H9 (cell line): ENCODE measurements around the gene NDE1. TPM values are rescaled to one million over a fixed set of nuclear protein-coding genes. Genes with fewer than 3 reads are reported as not detected.

Experiments used
- DNase-seq: peaks from one replicate; pipeline ENCODE4 v3.0.0-alpha.2; 2017
- H2AFZ ChIP-seq: one replicate; pipeline ENCODE4 v1.6.1; 2013; ENCODE audit warnings: mild to moderate bottlenecking, low read length, control low read depth, moderate library complexity
- H2AK5ac ChIP-seq: 2 replicates; pipeline ENCODE4 v1.6.1; 2013; ENCODE audit warnings: low read length, control low read depth, mixed read lengths; ENCODE audit not compliant: insufficient read length
- H2BK120ac ChIP-seq: one replicate; pipeline ENCODE4 v1.6.1; 2013; ENCODE audit warnings: low read depth, mild to moderate bottlenecking, low read length, control low read depth, inconsistent platforms; ENCODE audit not compliant: poor library complexity, severe bottlenecking
- H2BK12ac ChIP-seq: 2 replicates; pipeline ENCODE4 v1.6.1; 2013; ENCODE audit warnings: low read length, control low read depth, mixed read lengths, low read depth; ENCODE audit not compliant: insufficient read length
- H2BK15ac ChIP-seq: 2 replicates; pipeline ENCODE4 v1.6.1; 2013; ENCODE audit warnings: low read depth, low read length, control low read depth
- H2BK20ac ChIP-seq: one replicate; pipeline ENCODE4 v1.6.1; 2013; ENCODE audit warnings: low read depth, mild to moderate bottlenecking, low read length, control low read depth, inconsistent platforms; ENCODE audit not compliant: poor library complexity, severe bottlenecking
- H2BK5ac ChIP-seq: 2 replicates; pipeline ENCODE4 v1.6.1; 2013; ENCODE audit warnings: low read length, control low read depth, mixed read lengths; ENCODE audit not compliant: insufficient read length
- H3K14ac ChIP-seq: 2 replicates; pipeline ENCODE4 v1.6.1; 2013; ENCODE audit warnings: low read length, control low read depth; ENCODE audit not compliant: insufficient read depth
- H3K18ac ChIP-seq: 2 replicates; pipeline ENCODE4 v1.6.1; 2013; ENCODE audit warnings: low read depth, mild to moderate bottlenecking, mixed read lengths, low read length, control low read depth; ENCODE audit not compliant: insufficient read length
- H3K23ac ChIP-seq: 2 replicates; pipeline ENCODE4 v1.6.1; 2013; ENCODE audit warnings: low read length, control low read depth, mixed read lengths, low read depth; ENCODE audit not compliant: insufficient read length
- H3K23me2 ChIP-seq: 2 replicates; pipeline ENCODE4 v1.6.1; 2013; ENCODE audit warnings: low read depth, mild to moderate bottlenecking, mixed read lengths, low read length, control low read depth; ENCODE audit not compliant: insufficient read length, poor library complexity, severe bottlenecking
- H3K27ac ChIP-seq: 2 replicates; pipeline ENCODE4 v1.5.1; 2013; ENCODE audit warnings: low read length, control low read depth, mixed read lengths, low read depth; ENCODE audit not compliant: insufficient read length
- H3K27me3 ChIP-seq: 2 replicates; pipeline ENCODE4 v1.6.1; 2013; ENCODE audit warnings: low read length, control low read depth, inconsistent platforms; ENCODE audit not compliant: insufficient read depth
- H3K4ac ChIP-seq: 2 replicates; pipeline ENCODE4 v1.6.1; 2013; ENCODE audit warnings: low read depth, mild to moderate bottlenecking, control low read depth, inconsistent platforms, low read length, moderate library complexity
- H3K4me1 ChIP-seq: 2 replicates; pipeline ENCODE4 v1.6.1; 2013; ENCODE audit warnings: low read length, control low read depth, inconsistent platforms; ENCODE audit not compliant: insufficient read depth
- H3K4me2 ChIP-seq: 2 replicates; pipeline ENCODE4 v1.6.1; 2013; ENCODE audit warnings: low read length, control low read depth, mixed read lengths; ENCODE audit not compliant: insufficient read length, insufficient read depth
- H3K56ac ChIP-seq: 2 replicates; pipeline ENCODE4 v1.6.1; 2013; ENCODE audit warnings: low read depth, mild to moderate bottlenecking, mixed read lengths, low read length, control low read depth; ENCODE audit not compliant: insufficient read length
- H3K79me1 ChIP-seq: 2 replicates; pipeline ENCODE4 v1.6.1; 2013; ENCODE audit warnings: low read depth, mild to moderate bottlenecking, moderate library complexity, low read length, control low read depth, inconsistent platforms; ENCODE audit not compliant: insufficient read depth, poor library complexity, severe bottlenecking
- H3K79me2 ChIP-seq: 2 replicates; pipeline ENCODE4 v1.6.1; 2013; ENCODE audit warnings: low read length, control low read depth, inconsistent platforms; ENCODE audit not compliant: insufficient read depth
- H3K9ac ChIP-seq: 2 replicates; pipeline ENCODE4 v1.6.1; 2013; ENCODE audit warnings: low read length, control low read depth, mixed read lengths; ENCODE audit not compliant: insufficient read length; ENCODE audit errors: extremely low read depth
- H3K9me3 ChIP-seq: one replicate; pipeline ENCODE4 v1.6.1; 2013; ENCODE audit warnings: low read depth, low read length, inconsistent platforms; ENCODE audit not compliant: control insufficient read depth
- H3T11ph ChIP-seq: one replicate; pipeline ENCODE4 v1.6.1; 2013; ENCODE audit warnings: mild to moderate bottlenecking, low read length, control low read depth, inconsistent platforms
- H4K20me1 ChIP-seq: one replicate; pipeline ENCODE4 v1.6.1; 2013; ENCODE audit not compliant: control insufficient read depth, insufficient read length, insufficient read depth
- H4K5ac ChIP-seq: 2 replicates; pipeline ENCODE4 v1.6.1; 2013; ENCODE audit warnings: low read depth, mild to moderate bottlenecking, mixed read lengths, low read length, control low read depth; ENCODE audit not compliant: insufficient read length
- H4K8ac ChIP-seq: replicated peaks from 2 replicates; pipeline ENCODE4 v1.6.1; 2013; ENCODE audit warnings: low read length, control low read depth, mixed read lengths, low read depth; ENCODE audit not compliant: insufficient read length
- H4K91ac ChIP-seq: 2 replicates; pipeline ENCODE4 v1.6.1; 2013; ENCODE audit warnings: low read depth, mild to moderate bottlenecking, moderate library complexity, mixed read lengths, low read length, control low read depth; ENCODE audit not compliant: insufficient read length
- H3K27ac Mint-ChIP-seq, 3 experiments: 2 replicates in 2 of 3; 3 replicates in 1 of 3; pipeline ENCODE4 v1.8.0; 2020 to 2021; ENCODE audit warnings: mixed read lengths in 3 of 3, mild to moderate bottlenecking in 1 of 3, moderate library complexity in 1 of 3
- H3K27me3 Mint-ChIP-seq: 2 replicates; pipeline ENCODE4 v1.8.0; 2021; ENCODE audit warnings: low read depth, mild to moderate bottlenecking, moderate library complexity, mixed read lengths
- H3K36me3 Mint-ChIP-seq, 3 experiments: 2 replicates in 2 of 3; 3 replicates in 1 of 3; pipeline ENCODE4 v1.8.0; 2020 to 2021; ENCODE audit warnings: low read depth in 3 of 3, mixed read lengths in 3 of 3; ENCODE audit not compliant: insufficient read depth in 1 of 3
- H3K4me1 Mint-ChIP-seq, 2 experiments: 2 replicates each; pipeline ENCODE4 v1.8.0; 2020; ENCODE audit warnings: mixed read lengths in 2 of 2
- H3K4me3 Mint-ChIP-seq, 2 experiments: 2 replicates in 1 of 2; 3 replicates in 1 of 2; pipeline ENCODE4 v1.8.0; 2020 to 2021; ENCODE audit warnings: mild to moderate bottlenecking in 2 of 2, mixed read lengths in 2 of 2, moderate library complexity in 1 of 2
- H3K9me3 Mint-ChIP-seq, 2 experiments: 2 replicates in 1 of 2; 3 replicates in 1 of 2; pipeline ENCODE4 v1.8.0; 2020; ENCODE audit warnings: mild to moderate bottlenecking in 2 of 2, mixed read lengths in 2 of 2, moderate library complexity in 1 of 2
- WGBS: extraction: QIAGEN DNeasy Blood & Tissue Kit; methylation state at CpG from one replicate; pipeline ENCODE4 v1.1.7; 2013; ENCODE audit warnings: missing lambda C conversion rate, low lambda C conversion rate, mixed read lengths; ENCODE audit not compliant: insufficient read length; ENCODE audit errors: extremely low coverage; 5-methylcytosine and 5-hydroxymethylcytosine counted together
- total RNA-seq: library from RNA; stranded (reverse); gene quantifications from 2 replicates; pipeline ENCODE4 v1.2.1, GENCODE V29; 2021
- TF ChIP-seq, protein P1 (sequence below): fragments of 200-600 bp; sonication (generic); conservative IDR thresholded peaks from 3 replicates; pipeline ENCODE4 v1.8.0; 2021; ENCODE audit warnings: antibody characterized with exemption, mild to moderate bottlenecking

The NDE1 gene
- total RNA-seq, 1 experiment from 2014 or later, result 49.6 TPM

DNA sequence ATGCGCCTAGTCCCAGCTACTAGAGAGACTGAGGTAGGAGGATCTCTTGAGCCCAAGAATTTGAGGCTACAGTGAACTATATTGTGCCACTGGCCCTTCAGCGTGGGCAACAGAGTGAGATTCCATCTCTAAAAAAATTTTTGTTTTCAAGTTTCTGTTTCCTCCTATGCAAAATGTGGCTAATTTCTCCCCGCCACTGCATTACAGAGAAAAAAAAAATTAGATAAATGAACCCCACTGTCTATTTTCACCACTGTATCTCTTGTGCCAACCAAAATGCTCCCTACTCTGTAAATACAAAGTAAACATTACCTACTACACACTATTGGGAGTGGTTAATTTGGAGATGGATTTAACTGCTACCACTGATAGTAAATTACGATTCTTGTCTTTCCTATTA, 9.1 kb upstream of the NDE1 start:
- Histone ChIP-seq H2AFZ (no peak overlapping the region), H3K4me2 (no peak overlapping the region), H4K91ac (no peak overlapping the region), H4K20me1 (no peaks in the 10 kb centered on the region), H2BK120ac (no peak overlapping the region), H3K9me3 (no peaks in the 10 kb centered on the region), H3K18ac (no peak overlapping the region), H2BK20ac (no peak overlapping the region), H3K14ac (no peak overlapping the region), H3K4me1 (no peaks in the 10 kb centered on the region), H2BK12ac (no peak overlapping the region), H3K56ac (no peak overlapping the region), H3K79me1 (peaks cover 3% of the 10 kb centered on the region), H4K8ac (no peak overlapping the region), H2AK5ac (no peak overlapping the region), H3K4ac (no peak overlapping the region), H2BK5ac (no peak overlapping the region), H3K27ac (no peak overlapping the region), H3K23ac (no peak overlapping the region), H3T11ph (no peak overlapping the region), H3K27me3 (no peaks in the 10 kb centered on the region), H3K79me2 (peaks cover 6% of the 10 kb centered on the region), H3K23me2 (peaks cover 4% of the 10 kb centered on the region), H2BK15ac (no peak overlapping the region), H4K5ac (no peak overlapping the region), H3K9ac (no peak overlapping the region)
- TF ChIP-seq, protein P1, sequence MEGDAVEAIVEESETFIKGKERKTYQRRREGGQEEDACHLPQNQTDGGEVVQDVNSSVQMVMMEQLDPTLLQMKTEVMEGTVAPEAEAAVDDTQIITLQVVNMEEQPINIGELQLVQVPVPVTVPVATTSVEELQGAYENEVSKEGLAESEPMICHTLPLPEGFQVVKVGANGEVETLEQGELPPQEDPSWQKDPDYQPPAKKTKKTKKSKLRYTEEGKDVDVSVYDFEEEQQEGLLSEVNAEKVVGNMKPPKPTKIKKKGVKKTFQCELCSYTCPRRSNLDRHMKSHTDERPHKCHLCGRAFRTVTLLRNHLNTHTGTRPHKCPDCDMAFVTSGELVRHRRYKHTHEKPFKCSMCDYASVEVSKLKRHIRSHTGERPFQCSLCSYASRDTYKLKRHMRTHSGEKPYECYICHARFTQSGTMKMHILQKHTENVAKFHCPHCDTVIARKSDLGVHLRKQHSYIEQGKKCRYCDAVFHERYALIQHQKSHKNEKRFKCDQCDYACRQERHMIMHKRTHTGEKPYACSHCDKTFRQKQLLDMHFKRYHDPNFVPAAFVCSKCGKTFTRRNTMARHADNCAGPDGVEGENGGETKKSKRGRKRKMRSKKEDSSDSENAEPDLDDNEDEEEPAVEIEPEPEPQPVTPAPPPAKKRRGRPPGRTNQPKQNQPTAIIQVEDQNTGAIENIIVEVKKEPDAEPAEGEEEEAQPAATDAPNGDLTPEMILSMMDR, result no peak
- Mint-ChIP-seq H3K4me3 (peak overlapping the region in 1 of 2 experiments; percentile 90; a peak in 1 of 5 replicates), H3K27ac (no peak overlapping the region), H3K27me3 (no peaks in the 10 kb centered on the region), H3K4me1 (peaks cover 15 to 16% of the 10 kb centered on the region in 2 experiments), H3K9me3 (no peaks in the 10 kb centered on the region), H3K36me3 (peaks cover 13 to 31% (median 31%) of the 10 kb centered on the region in 3 experiments; a peak in 6 of 7 replicates)
- no CpG with 5 or more reads among the region's 4 CpGs for WGBS
- DNase-seq, result no peak
